Fibroblast of skin of scalp (primary cell): ENCODE data around the gene GATAD2B.
"Not testable (repeated sequence)": the region's sequence is repeated elsewhere in the genome, so short reads cannot be mapped to it uniquely, and the experiment has no call there.

ENCODE experiments used
- DNase-seq: peaks from one replicate; pipeline ENCODE4 v3.0.0-alpha.2; 2013

The GATAD2B gene

DNA sequence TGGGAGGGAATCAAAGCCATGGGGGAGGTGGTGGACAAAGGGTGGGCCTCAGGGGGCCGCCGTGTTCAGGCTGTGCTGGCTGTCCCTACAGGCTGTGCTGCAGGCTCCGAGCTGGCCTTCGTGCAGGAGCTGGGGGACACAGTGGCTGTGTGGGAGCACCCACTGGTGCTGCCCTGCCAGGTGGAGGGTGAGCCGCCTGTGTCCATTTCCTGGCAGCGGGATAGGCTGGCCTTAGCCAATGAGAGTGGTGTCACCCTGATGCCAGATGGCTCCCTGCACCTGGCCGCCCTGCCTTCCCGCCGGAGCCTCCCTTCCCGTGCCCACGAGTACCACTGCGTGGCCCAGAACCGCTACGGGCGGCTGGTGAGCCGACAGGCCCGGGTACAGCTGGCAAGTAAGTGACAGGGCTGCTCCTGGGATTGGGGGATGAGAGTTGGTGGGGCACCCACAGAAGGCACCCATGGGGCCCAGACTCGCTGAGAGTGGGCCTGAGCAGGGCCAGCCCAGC, 127.4 kb downstream of the GATAD2B start:
- no peak for DNase-seq

DNA sequence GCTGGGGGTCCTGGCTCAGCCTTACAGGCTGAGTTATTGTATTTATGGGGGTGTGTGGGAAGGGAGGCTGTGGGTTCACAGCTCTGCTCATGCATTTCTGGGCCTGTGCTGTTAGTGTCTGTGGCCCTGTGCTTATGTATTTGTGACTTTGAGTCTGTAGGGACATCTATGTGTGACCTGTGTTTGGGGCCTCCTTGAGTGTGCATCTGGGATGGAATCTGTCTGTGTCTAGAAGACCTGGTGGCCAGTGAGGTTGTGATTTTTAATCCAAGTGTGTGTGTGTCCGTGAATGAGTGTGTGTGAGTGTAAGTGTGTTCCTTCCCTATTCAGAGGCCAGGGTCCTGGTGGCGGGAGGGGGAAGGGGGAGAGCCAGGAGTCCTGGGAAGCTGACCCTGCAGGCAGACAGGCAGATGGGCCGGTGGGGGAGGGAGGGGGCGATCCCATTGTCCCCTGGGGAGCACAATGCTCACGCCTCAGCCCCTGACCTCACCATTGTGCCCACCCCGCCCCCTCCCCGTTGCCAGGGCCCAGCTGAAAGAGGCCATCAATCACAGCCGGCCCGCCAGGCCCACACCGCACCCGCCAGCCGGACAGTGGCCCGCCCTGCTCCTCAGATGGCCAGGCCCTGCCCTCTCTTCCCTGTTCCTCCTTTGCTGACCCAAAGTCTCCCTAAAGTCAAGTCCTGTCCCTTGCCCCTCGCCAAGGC, 128.0 kb downstream of the GATAD2B start:
- no peak for DNase-seq

- no peak for DNase-seq
Measured at GRCh38 chr1:153793973-153794615, 128.7 kb downstream of the GATAD2B start.

- DNase-seq: no peak
Measured at GRCh38 chr1:153793261-153793972, 129.4 kb downstream of the GATAD2B start.

GRCh38 chr1:153792631-153793041, 130.1 kb downstream of the GATAD2B start:
- DNase-seq: no peak

DNA sequence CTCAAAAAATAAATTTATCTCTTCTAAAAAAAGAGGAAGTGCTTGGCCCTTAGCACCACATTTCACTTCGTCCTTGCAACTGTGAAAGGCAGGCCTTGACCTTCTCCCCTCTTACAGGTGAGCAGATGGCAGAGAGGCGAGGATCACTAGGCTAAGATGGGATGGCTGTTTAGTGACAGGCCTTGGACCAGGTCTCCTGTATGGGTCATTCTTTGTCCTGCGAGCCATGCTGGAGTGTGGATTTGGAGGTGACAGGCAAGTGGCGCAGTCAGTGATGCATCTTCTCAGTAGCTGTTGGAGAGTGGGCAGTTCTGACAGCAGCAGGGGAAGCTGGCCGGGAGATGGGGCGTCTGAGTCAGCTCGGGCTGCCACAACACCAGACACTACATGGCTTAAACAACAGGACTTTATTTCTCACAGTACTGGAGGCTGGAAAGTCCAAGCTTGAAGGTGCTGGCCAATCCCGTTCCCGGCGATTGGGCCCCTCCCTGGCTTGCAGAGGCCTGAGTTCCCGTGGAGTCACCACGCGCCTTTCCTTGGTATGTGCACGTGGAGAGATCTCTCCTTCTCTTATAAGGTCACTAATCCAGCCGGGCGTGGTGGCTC, 131.0 kb downstream of the GATAD2B start:
- peak; percentile 46 for DNase-seq

GRCh38 chr1:153790966-153791647, 131.7 kb downstream of the GATAD2B start:
- DNase-seq: peak; percentile 95

GRCh38 chr1:153790313-153790965, 132.3 kb downstream of the GATAD2B start:
- peak; percentile 84 for DNase-seq

DNA sequence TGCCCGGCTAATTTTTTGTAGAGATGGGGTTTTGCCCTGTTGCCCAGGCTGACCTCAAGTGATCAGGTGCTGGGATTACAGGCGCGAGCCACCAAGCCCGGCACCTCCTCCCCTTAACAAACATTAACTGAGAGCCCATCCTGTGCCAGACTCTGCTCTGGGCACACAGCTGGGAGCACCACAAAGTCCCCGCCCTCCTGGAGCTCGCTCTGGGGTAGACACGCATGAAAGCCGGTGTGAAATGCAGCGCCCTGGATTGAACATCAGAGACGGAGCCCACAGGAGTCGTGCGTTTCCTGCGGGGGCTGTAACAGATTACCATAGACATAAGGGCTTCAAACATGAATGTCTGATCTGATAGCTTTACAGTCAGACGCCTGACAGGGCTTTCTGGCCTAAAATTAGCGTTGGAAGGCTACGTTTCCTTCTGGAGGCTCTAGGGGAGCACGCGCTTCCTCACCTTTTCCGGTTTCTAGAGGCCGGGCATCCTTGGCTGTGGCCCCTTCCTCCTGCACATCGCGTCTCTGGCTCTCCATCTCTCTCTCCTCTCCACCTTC, 133.2 kb downstream of the GATAD2B start:
- no peak for DNase-seq

GRCh38 chr1:153786038-153786790, 136.6 kb downstream of the GATAD2B start:
- DNase-seq: no peak

DNA sequence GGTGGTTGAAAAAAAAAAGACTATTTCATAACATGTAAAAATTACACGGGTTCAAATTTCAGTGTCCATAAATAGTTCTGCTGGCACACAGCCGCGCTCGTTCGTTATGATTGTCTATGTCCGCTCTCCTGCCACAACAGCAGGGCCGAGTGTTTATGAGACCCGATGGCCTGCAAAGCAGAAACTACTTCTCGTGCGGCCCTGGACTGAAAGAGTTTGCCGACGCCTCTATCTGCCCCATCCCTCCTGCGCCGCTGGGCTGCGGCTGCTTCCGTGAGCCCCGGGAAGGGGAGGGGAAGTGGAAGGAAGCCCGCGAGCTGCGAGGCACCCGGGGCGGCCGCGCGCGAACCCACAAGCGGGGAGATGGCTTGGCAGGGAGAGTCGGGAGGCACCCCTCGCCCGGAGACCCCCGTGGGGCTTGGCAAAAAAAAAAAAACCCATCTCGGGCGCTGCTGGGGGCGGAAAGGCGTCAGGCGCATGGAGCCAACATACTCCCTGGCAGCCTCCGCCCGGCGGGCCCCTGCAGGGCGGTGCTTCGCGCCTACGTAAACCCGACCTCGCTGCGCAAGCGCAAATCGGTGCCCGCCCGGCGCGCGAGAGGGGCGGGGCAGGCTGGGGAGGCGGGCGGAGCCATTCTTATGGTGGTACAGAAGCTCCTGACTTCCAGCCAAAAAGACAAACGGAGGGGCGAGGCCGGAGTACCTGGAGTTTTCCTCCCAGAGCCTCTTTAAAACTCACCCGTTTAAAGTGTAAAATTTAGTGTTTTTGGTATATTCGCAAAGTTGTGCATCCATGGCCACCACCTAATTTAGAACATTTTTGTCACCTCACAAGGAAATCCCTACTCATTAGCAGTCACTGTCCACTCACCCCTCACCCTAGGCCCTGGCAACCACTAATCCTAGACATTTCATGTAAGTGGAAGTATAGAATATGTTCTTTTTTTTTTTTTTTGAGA, 139.3 kb downstream of the GATAD2B start:
- DNase-seq: peak; percentile 91

- DNase-seq: not testable (repeated sequence)
Measured at GRCh38 chr1:153782648-153783047, 140.1 kb downstream of the GATAD2B start.

- no peak for DNase-seq
Measured at GRCh38 chr1:153780551-153780950, 142.2 kb downstream of the GATAD2B start.

DNA sequence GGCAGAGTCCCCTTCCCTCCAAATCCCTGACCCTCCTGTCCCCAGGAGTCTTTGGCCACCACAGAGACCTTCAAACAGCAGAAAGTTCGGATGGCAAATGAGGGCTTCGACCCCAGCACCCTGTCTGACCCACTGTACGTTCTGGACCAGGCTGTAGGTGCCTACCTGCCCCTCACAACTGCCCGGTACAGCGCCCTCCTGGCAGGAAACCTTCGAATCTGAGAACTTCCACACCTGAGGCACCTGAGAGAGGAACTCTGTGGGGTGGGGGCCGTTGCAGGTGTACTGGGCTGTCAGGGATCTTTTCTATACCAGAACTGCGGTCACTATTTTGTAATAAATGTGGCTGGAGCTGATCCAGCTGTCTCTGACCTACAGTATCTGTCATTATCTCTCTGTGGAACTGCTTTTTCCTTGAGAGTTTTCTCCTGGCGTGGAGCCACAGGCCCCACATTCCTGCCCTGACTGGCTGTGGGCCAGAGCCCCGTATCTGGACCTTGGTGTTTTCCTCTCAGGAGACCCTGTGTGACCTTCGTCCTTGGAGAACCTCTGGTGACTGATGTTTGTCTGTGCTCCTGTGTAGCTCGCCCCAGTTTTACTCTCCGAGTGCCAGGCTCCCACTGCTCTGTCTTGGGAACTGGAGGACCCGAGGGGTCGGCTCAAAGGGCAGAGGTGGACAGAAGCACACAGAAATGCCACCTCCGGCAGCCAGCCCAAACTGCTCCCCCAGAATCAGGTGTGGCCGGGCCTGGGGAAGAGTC, 142.8 kb downstream of the GATAD2B start:
- DNase-seq: no peak

DNA sequence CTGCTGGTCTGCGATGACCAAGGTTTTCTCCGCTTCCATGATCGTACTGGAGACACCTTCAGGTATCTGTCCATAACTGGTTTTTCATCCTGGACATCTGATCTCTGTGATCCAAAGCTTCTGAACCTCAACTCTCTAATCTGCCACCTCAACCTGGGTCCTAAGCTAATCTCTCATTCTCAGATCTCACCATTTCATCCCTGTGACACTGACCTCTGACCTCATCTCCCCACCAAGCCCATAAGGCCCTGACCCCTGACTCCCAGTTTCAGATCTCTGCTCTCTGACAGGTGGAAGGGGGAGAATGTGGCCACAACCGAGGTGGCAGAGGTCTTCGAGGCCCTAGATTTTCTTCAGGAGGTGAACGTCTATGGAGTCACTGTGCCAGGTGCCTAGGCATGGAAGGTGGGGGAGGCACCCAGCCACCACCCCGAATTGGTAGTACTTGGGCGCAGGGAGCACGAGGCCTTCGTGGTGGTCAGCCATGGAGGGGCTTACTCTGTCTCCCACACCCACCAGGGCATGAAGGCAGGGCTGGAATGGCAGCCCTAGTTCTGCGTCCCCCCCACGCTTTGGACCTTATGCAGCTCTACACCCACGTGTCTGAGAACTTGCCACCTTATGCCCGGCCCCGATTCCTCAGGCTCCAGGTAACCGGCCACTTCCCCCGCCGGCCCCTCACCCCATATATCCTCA, 143.8 kb downstream of the GATAD2B start:
- DNase-seq: no peak

- no peak for DNase-seq
Measured at GRCh38 chr1:153778051-153778823, 144.5 kb downstream of the GATAD2B start.

GRCh38 chr1:153777648-153778047, 145.1 kb downstream of the GATAD2B start:
- no peak for DNase-seq
